ENCODE results near the gene PADI3. TPM values are rescaled to one million over a fixed set of nuclear protein-coding genes. Genes with fewer than 3 reads are reported as not detected.

PADI3 gene
- total RNA-seq, 3 donors from 2014 or later, result not detected

DNA sequence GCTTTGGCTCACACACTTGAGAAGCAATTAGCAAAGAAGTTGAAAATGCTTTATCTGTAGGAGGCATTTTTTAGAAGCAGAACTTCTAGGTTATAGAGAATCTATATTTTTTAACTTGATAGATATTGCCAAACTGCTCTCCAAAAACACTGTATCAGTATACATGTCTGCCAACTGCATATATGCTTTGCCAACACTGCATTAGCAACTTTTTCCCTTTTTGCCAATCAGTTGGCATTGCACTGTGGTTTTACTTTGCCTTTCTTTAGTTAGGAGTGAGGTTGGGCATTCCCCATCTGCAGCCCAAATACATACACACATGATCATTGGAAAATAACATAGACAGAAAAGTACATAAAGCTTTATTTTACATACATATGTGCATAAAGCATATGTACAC, 15.0 kb downstream of the PADI3 start:
- Mint-ChIP-seq H3K4me3 (no peak overlapping the region), H3K4me1 (ENCODE audit: low read depth) (no peaks in the 10 kb centered on the region), H3K36me3 (ENCODE audit: insufficient read depth) (no peaks in the 10 kb centered on the region), H3K9me3 (peaks cover 3% of the 10 kb centered on the region), H3K27me3 (ENCODE audit: low read depth) (peaks cover 10% of the 10 kb centered on the region)
- ATAC-seq (no peak), DNase-seq (no peak)

DNA sequence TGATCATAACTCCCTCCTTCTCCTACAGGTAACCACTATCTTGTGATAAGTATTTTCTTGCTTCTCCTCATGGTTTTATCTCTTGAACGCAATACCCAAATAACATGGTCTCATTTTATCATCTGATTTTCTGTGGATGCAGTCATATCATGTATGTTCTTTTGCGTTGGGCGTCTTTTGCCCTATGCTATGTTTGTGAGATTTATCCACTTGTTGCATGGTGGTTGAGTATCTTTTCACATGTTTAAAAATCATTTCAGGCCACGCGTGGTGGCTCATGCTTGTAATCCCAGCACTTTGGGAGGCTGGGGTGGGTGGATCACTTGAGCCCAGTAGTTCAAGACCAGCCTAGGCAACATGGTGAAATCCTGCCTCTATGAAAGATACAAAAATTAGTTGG, 15.6 kb downstream of the PADI3 start:
- peaks cover 7% of the 10 kb centered on the region for H3K27me3 Mint-ChIP-seq (ENCODE audit: low read depth)
- ATAC-seq (no peak), DNase-seq (no peak)
- no peaks in the 10 kb centered on the region for H3K4me1 Mint-ChIP-seq (ENCODE audit: low read depth)
- peaks cover 3% of the 10 kb centered on the region for H3K9me3 Mint-ChIP-seq
- H3K36me3 Mint-ChIP-seq (ENCODE audit: insufficient read depth), result no peaks in the 10 kb centered on the region
- H3K4me3 Mint-ChIP-seq, result no peak overlapping the region

DNA sequence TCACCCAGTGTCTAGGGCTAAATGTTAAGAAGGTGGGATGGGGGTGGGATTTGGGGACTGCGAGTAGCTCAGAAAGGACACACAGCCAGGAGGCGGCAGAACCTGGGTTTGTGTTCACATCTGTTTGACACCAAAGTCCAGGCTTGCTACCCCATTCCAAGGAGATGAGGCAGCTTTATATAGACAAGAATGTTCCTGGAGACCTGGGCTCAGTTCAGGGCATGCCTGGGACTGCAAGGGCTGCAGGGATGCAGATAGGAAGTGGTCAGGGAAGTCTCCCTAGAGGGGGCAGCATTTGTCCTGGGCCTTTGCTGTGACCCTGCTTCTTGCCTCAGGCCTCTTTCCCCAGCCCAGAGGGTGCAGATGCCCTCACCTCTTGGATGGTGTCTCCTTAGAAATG, 16.3 kb downstream of the PADI3 start:
- DNase-seq, result no peak
- Mint-ChIP-seq H3K9me3 (peaks cover 3% of the 10 kb centered on the region), H3K36me3 (ENCODE audit: insufficient read depth) (no peaks in the 10 kb centered on the region), H3K4me3 (no peak overlapping the region), H3K27me3 (ENCODE audit: low read depth) (peaks cover 4% of the 10 kb centered on the region), H3K4me1 (ENCODE audit: low read depth) (no peaks in the 10 kb centered on the region)
- no peak for ATAC-seq

DNA sequence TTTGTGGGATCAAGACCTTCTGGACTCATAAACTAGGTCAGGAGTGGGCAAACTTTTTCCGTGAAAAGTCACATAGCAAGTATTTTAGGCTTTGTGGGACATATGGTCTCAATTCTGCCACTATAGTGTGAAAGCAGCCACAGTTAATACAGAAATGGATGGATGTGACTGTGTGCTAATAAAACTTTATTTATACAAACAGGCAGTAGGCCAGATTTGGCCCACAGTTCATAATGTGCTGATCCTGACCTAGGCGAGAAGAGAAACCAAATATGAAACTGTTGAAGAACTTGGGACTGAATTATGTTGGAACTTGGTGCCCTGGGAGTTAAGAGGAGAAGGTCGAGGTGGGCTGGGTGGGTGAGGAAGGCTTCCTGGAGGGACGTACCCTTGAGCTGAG, 17.1 kb downstream of the PADI3 start:
- ATAC-seq, result no peak
- Mint-ChIP-seq H3K9me3 (peaks cover 3% of the 10 kb centered on the region), H3K27me3 (ENCODE audit: low read depth) (peaks cover 3% of the 10 kb centered on the region), H3K36me3 (ENCODE audit: insufficient read depth) (no peaks in the 10 kb centered on the region), H3K4me1 (ENCODE audit: low read depth) (no peaks in the 10 kb centered on the region), H3K4me3 (no peak overlapping the region)
- no peak for DNase-seq

DNA sequence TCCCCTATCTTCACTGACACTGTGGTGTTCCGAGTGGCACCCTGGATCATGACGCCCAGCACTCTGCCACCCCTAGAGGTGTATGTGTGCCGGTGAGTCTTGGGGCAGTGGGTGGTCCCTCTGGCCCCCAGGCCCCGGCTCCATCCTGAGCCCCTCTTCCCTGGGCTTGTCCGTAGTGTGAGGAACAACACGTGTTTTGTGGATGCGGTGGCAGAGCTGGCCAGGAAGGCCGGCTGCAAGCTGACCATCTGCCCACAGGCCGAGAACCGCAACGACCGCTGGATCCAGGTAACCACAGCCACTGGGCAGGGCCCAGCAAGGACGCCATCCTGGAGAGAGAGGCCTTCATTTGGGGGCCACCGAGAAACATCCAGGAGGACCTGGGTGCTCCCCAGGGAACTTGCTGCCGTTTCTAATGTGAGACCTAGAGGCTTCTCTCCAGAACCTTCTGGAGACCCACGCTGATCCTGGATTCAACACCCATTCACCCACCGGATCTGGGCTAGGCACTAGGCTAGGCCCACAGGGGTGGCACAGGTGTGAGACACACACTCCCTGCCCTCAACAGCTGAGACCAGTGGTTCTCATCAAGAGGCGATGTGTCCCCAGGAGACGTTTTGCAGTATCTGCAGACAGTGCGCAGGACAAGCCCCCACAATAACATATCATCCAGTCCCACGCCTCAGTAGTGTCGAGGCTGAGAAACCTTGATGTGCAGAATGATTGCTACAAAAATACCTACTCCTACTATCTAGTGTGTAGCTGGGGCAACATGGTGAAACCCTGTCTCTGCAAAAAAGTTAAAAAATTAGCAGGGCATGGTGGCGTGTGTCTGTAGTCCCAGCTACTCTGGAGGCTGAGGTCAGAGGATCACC, 22.2 kb downstream of the PADI3 start:
- Mint-ChIP-seq H3K36me3 (ENCODE audit: insufficient read depth) (no peaks in the 10 kb centered on the region), H3K4me3 (no peak overlapping the region), H3K4me1 (ENCODE audit: low read depth) (no peaks in the 10 kb centered on the region), H3K27me3 (ENCODE audit: low read depth) (peaks cover 7% of the 10 kb centered on the region), H3K9me3 (no peaks in the 10 kb centered on the region)
- ATAC-seq (no peak), DNase-seq (no peak)

DNA sequence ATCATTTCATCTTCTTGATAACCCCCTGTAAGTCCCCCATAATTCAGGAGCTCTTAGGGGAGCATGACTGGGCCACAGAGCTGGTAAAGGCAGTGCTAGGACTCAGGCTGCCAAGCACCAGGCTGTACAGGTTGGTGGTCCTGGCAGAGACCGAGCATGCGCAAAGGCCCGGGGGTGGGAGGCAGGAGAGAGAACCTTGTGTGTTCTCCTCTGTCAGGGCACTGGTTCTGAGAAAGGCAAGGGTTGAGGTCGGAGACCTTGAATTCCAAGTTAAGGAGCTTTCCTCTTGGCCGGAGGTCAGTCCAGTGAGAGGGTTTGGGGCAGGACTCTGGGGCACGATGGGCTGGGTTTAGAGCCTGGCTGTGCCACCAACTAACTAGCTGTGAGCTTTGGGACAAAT, 23.2 kb downstream of the PADI3 start:
- H3K9me3 Mint-ChIP-seq, result no peaks in the 10 kb centered on the region
- H3K36me3 Mint-ChIP-seq (ENCODE audit: insufficient read depth), result no peaks in the 10 kb centered on the region
- H3K4me1 Mint-ChIP-seq (ENCODE audit: low read depth), result no peaks in the 10 kb centered on the region
- ATAC-seq, result no peak
- peaks cover 7% of the 10 kb centered on the region for H3K27me3 Mint-ChIP-seq (ENCODE audit: low read depth)
- H3K4me3 Mint-ChIP-seq, result no peak overlapping the region
- no peak for DNase-seq

DNA sequence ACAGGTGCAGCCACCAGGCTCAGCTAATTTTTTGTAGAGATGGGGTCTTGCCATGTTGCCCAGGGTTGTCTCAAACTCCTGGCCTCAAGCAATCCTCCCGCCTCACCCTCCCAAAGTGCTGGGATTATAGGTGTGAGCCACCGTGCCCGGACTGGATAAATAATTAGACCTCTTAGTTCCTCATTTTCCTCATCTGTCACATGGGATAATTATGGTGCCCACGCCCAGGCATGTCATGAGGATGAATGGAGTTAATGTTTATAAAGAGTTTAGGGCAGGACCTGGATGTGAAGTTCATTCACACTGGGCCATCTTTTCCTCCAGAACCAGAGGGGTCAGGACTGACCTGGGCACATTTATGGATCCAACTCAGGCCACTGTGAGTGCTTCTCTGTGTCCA, 23.7 kb downstream of the PADI3 start:
- H3K4me1 Mint-ChIP-seq (ENCODE audit: low read depth), result no peaks in the 10 kb centered on the region
- ATAC-seq (no peak), DNase-seq (no peak)
- no peaks in the 10 kb centered on the region for H3K9me3 Mint-ChIP-seq
- peaks cover 7% of the 10 kb centered on the region for H3K27me3 Mint-ChIP-seq (ENCODE audit: low read depth)
- H3K36me3 Mint-ChIP-seq (ENCODE audit: insufficient read depth), result no peaks in the 10 kb centered on the region
- H3K4me3 Mint-ChIP-seq, result no peak overlapping the region

DNA sequence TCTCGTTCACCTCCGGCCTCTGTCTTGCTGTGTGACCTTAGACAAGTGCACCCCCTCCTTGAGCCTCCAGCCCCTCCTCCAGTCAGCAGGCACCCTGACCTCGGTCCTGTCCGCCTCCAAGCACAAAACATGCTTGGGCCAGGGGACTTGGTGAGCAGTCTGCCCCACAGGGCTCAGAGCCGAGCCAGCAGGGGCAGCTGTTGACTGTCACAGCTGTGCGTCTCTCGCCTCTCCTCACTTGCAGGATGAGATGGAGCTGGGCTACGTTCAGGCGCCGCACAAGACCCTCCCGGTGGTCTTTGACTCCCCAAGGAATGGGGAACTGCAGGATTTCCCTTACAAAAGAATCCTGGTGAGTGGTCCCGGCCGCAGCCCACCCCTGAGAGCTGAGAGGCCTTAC, 24.2 kb downstream of the PADI3 start:
- Mint-ChIP-seq H3K4me3 (no peak overlapping the region), H3K4me1 (ENCODE audit: low read depth) (no peaks in the 10 kb centered on the region), H3K36me3 (ENCODE audit: insufficient read depth) (no peaks in the 10 kb centered on the region), H3K9me3 (no peaks in the 10 kb centered on the region), H3K27me3 (ENCODE audit: low read depth) (peaks cover 7% of the 10 kb centered on the region)
- ATAC-seq, result no peak
- no peak for DNase-seq

DNA sequence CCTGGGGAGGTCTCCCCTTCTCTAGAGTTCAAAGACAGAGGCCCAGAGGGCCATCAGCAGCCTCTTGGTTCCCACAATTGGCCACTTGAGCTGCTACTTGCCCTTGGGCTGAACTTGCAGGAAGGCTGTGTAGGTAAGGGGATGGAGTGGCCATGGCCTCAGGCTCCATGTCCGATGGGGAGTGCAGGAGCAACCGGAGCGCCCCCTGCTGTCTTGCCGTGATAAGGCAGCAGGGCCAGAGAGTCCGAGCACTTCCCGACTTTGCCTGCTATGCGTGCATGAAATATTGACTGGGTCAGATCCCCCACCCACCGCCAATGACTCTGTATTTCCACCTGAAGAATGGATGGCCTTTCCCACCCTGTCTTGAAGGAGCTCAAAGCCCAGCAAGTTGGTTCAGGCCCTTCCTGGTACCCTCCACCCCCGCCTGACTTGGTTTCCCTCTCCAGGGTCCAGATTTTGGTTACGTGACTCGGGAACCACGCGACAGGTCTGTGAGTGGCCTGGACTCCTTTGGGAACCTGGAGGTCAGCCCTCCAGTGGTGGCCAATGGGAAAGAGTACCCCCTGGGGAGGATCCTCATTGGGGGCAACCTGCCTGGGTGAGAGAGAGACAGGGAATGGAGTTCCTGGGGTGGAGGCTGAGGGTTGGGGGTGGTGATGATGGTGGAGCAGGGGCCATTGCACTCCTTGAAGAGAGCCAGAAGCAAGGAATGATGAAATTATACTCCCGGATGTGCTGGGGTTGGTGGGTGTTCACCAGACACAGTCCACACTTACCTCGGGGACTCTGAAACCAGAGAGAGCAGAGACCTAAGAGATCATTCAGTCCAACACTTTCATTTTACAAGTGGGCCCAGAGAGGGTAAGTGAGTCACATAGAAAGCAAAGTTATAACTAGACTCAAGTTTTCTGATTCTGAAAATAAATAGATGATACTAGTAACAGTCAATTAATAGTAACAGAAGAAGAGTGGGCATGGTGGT, 25.6 kb downstream of the PADI3 start:
- no peaks in the 10 kb centered on the region for H3K4me1 Mint-ChIP-seq (ENCODE audit: low read depth)
- no peak for ATAC-seq
- no peaks in the 10 kb centered on the region for H3K9me3 Mint-ChIP-seq

DNA sequence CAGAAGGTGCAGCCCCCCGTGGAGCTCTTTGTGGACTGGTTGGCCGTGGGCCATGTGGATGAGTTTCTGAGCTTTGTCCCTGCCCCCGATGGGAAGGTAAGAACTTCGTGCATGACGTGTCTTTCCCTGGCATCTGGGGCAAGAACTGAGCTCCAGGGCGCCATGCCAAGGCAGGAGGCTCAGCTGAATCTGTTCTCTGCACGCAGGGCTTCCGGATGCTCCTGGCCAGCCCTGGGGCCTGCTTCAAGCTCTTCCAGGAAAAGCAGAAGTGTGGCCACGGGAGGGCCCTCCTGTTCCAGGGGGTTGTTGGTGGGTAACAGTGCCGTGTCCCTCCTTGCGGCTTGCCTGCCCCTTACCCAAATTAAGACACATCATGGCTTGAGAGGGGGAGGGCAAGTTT, 27.7 kb downstream of the PADI3 start:
- ATAC-seq (no peak), DNase-seq (no peak)
- Mint-ChIP-seq H3K4me1 (ENCODE audit: low read depth) (no peaks in the 10 kb centered on the region), H3K4me3 (no peak overlapping the region), H3K9me3 (no peaks in the 10 kb centered on the region), H3K27me3 (ENCODE audit: low read depth) (peaks cover 18% of the 10 kb centered on the region), H3K36me3 (ENCODE audit: insufficient read depth) (no peaks in the 10 kb centered on the region)

More for the DNA sequence above, 25.6 kb downstream of the PADI3 start:
- no peaks in the 10 kb centered on the region for H3K36me3 Mint-ChIP-seq (ENCODE audit: insufficient read depth)
- H3K27me3 Mint-ChIP-seq (ENCODE audit: low read depth), result peaks cover 16% of the 10 kb centered on the region
- H3K4me3 Mint-ChIP-seq, result no peak overlapping the region
- DNase-seq, result no peak

DNA sequence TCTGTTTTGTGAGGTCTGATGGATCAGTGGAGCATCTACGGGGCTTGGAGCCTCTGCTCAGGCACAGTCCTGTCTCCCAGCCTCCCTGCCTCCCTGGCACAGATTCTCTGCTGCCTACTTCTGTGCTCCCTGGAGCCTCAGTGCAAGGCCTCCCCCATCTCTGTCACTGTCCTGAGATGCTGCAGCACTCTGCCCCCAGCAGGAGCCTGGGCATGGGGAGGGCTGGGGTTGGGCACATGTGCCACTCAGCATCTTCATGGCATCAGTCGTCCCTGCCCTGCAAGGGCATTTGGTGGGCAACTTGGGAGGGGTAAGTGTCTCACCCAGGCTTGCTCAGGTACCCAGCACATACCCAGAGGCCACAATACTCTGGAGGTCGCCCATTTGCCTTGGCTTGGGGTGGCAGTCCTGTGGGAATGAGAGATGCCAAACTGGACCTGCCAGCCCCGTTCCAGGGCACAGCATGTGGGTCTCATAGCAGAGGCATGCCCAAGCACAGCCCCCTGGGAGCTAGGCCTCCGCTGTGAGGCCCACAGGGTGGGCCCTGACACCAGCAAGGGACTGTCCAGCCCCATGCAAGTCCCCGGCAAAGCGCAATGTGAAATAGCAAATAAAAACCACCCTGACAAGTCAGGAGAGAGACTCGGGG, 28.7 kb downstream of the PADI3 start:
- no peaks in the 10 kb centered on the region for H3K9me3 Mint-ChIP-seq
- ATAC-seq (no peak), DNase-seq (no peak)
- H3K4me3 Mint-ChIP-seq, result no peak overlapping the region
- H3K4me1 Mint-ChIP-seq (ENCODE audit: low read depth), result no peaks in the 10 kb centered on the region
- peaks cover 22% of the 10 kb centered on the region for H3K27me3 Mint-ChIP-seq (ENCODE audit: low read depth)
- H3K36me3 Mint-ChIP-seq (ENCODE audit: insufficient read depth), result no peaks in the 10 kb centered on the region

DNA sequence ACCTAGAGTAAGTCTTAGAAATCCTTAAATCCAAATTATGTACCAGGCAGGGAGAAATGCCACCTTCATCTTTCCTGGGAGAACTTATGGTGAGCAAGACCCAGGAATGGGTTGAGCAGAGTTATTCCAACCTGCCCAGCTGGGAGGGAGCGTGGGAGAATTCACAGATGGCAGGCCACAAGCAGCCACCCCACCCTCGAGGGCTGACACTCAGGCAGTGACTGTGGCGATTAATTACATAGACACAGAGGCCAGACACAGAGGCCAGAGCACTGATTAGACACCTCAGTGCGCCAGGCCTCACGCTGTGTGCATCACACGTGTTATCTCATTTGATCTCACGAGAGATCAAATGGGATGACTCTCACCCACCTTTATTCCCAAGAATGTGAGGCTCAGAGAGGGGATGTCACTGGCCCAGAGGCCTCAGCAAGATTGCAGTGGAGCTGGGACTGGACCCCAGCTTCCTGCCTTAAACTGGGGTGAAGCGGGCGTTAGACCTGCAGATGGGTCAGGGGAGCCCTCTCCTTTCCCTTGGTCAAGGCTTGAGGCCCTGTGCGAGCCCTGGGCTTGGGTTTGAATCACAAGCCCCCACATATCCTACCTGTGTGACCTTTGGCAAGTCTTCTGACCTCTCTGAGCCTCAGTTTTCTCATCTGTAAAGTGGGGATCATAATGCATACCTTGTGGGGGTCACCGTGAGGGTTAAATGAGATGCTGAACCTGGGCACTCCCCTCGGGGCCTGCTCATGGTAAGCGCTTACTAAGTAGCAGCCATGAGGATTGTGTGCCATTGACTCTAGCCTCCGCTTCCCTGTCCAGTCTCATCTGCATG, 30.3 kb downstream of the PADI3 start:
- ATAC-seq, result no peak
- no peaks in the 10 kb centered on the region for H3K36me3 Mint-ChIP-seq (ENCODE audit: insufficient read depth)
- no peak overlapping the region for H3K4me3 Mint-ChIP-seq
- no peaks in the 10 kb centered on the region for H3K9me3 Mint-ChIP-seq
- H3K4me1 Mint-ChIP-seq (ENCODE audit: low read depth), result no peaks in the 10 kb centered on the region
- peaks cover 22% of the 10 kb centered on the region for H3K27me3 Mint-ChIP-seq (ENCODE audit: low read depth)
- no peak for DNase-seq

DNA sequence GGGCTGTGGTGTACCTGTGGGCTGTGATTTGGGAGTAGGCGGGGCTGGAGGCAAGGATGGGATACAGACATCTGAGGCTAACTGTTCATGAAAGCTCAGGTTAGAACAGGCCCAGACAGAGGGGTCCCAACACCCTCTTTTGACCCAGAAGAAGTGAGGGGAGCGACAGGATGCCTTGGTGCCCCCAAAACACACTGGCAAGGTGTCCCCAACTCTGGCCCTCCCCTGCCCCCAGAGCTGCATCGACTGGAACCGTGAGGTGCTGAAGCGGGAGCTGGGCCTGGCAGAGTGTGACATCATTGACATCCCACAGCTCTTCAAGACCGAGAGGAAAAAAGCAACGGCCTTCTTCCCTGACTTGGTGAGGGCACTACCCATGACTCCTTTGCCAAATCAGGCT, 31.5 kb downstream of the PADI3 start:
- H3K36me3 Mint-ChIP-seq (ENCODE audit: insufficient read depth), result no peaks in the 10 kb centered on the region
- no peak for DNase-seq
- H3K9me3 Mint-ChIP-seq, result no peaks in the 10 kb centered on the region
- H3K27me3 Mint-ChIP-seq (ENCODE audit: low read depth), result peaks cover 23% of the 10 kb centered on the region
- ATAC-seq, result no peak
- no peaks in the 10 kb centered on the region for H3K4me1 Mint-ChIP-seq (ENCODE audit: low read depth)
- H3K4me3 Mint-ChIP-seq, result no peak overlapping the region

DNA sequence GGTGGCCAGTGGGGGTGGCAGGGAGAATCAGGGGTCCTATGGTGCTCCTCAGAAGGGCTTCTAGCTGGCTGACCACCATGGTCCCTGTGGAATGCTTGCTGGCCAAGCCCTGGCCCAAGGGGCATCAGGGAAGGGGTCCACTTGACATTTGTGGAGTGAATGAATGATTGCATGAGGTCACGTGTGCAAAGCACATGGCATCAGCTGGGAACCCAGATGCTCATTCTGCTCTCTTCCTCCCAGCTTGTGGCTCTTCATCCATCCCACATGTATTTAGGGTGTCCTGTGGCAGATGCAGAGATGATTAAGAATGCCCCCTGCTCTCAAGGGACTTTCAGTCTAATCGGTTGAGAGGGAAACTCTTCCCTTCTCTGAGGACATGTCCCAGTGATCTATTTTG, 32.0 kb downstream of the PADI3 start:
- H3K36me3 Mint-ChIP-seq (ENCODE audit: insufficient read depth), result no peaks in the 10 kb centered on the region
- no peak overlapping the region for H3K4me3 Mint-ChIP-seq
- H3K9me3 Mint-ChIP-seq, result no peaks in the 10 kb centered on the region
- peaks cover 18% of the 10 kb centered on the region for H3K27me3 Mint-ChIP-seq (ENCODE audit: low read depth)
- DNase-seq, result no peak
- no peak for ATAC-seq
- no peaks in the 10 kb centered on the region for H3K4me1 Mint-ChIP-seq (ENCODE audit: low read depth)
